ENCODE results near the gene MLC1.

Gene MLC1

DNA sequence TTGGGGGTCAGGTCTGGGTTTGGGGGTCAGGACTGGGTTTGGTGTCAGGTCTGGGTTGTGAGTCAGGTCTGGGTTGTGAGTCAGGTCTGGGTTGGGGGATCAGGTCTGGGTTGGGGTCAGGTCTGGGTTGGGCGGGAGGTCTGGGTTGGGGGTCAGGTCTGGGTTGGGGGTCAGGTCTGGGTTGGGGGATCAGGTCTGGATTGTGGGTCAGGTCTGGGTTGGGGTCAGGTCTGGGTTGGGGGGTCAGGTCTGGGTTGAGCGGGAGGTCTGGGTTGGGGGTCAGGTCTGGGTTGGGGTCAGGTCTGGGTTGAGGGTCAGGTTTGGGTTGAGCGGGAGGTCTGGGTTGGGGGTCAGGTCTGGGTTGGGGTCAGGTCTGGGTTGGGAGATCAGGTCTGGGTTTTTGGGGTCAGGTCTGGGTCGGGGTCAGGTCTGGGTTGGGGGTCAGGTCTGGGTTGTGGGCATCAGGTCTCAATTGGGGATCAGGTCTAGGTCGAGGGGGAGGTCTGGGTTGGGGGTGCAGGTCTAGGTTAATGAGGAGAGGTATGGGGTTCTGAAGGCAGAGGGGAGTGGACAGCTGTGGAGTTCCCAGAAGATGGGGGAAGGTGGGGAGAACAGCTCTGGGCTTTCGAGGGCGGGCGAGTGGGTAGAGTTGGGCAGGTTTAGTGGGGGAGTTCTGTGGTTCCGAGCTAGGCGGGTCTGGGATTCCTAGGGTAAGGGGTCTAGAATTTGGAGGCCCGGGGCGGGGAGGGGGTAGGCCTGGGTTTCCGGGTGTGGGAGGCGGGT, 27.8 kb downstream of the MLC1 start:
- DNase-seq, result no peak

GRCh38 chr22:50056214-50056972, 28.8 kb downstream of the MLC1 start:
- DNase-seq, result no peak

DNA sequence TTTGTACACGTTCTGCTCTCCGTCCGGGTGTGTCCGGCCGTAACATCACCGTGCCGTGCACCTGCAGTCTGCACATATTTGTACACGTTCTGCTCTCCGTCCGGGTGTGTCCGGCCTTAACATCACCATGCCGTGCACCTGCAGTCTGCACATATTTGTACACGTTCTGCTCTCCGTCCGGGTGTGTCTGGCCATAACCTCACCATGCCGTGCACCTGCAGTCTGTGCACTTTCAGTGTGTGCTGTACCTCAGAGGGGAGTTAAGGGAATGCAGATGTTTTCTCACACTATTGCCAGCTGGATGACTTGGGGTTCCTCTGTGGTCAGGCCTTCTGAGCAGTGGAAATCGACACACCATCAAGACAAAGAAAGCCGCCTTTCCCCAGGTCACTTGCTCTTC, 31.4 kb downstream of the MLC1 start:
- DNase-seq, result no peak

GRCh38 chr22:50051930-50052329, 33.3 kb downstream of the MLC1 start:
- no peak for DNase-seq

DNA sequence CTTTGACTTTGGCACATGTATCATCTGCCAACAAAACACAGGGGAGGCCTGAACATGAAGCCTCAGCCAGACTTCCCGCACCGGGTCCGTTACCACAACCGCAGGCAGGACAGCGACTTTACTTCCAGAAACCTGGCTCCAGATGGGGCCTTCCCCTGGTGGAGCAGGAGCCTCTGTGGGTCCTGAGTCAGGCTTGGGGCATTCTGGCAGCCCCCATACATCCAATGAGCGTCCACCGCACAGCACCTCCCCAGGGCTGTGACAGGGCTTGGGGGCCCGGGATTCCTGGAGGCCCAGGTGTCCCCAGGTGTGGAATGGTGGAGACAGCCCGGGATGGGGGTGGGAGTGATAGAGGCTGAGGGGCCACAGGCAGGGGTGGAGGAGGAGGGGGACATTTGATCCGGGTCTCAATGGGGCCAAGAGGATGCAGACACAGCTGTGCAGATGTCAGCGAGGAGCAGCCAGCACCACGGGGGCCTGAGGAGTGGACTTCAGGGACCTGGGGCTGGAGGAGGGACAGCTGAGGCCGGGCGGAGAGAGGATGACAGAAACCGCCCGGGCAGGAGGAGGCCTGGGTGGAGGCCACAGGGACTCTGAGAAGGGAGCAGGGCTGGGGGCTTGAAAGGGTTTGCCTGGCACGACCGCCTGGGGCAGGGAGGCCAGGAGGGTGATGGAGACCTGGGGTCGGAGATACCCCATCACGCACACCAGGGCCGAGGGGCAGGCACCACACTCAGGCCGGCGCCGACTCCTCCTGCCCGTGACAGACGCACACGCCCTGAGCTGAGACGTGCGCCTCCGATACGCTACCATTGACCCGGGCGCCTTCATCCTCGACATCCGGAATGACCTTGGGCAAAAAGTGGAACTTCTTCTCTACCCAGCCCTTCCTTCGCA, 35.7 kb downstream of the MLC1 start:
- DNase-seq, result no peak

DNA sequence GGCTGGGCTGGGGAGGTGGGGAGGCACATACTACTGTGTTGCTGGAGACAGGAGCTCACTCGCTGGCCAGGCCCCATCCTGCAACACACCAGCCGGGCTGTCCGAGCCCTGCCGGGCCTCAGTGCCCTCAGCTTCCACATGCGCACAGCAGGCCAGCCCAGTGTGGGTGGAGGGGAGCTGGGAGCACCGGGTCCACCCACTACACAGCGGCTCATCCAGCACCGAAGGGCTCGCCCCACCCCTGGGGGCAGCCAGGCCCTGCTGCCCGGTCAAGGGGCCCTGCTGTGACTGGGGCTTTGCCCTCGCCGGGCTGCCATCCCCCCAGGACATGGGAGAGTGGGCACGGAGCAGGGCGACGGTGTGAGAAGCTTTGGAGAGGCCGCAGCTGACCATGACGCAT, 36.4 kb downstream of the MLC1 start:
- no peak for DNase-seq

- DNase-seq, result no peak
These were observed 37.0 kb downstream of the MLC1 start for GRCh38 chr22:50048061-50048765.

- no peak for DNase-seq
These were observed 37.9 kb downstream of the MLC1 start for GRCh38 chr22:50047346-50047745.

DNA sequence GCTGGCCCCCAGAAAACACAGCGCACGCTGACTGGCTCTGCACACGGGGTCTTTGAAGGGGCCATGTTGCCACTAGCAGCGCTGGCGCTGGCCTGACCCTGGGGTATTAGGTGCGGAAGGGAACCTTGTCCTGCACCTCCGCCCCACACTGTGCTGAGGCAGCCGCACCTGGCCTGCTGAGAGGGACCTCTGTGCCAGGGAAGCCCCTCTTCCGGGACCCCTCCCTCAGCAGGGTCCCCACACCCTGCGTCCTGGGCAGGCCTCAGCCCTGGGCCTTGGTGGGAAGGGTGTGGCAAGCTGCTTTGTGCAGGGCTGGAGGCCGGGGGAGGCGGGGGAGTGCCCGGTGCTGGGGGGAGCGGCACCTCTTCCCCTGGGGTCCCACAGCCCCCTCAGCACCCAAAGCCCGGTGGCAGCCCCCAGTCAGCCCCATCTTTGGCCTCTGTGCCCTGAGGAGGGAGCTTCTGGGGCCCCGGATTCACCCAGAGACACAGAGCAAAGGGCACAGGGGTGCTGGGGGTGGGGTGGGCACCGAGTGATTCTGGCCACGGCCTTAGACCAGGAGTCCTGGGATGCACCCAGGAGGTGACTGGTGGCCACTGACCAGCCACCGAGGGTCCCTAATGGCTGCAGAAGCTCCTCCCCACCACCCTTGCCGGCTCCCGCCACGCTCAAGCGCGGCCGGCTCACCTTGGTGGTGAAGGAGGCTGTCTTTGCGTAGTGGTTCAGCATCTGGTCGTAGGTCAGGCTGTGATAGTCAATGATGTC, 38.6 kb downstream of the MLC1 start:
- DNase-seq, result no peak

- no peak for DNase-seq
These were observed 39.2 kb downstream of the MLC1 start for GRCh38 chr22:50046019-50046415.

DNA sequence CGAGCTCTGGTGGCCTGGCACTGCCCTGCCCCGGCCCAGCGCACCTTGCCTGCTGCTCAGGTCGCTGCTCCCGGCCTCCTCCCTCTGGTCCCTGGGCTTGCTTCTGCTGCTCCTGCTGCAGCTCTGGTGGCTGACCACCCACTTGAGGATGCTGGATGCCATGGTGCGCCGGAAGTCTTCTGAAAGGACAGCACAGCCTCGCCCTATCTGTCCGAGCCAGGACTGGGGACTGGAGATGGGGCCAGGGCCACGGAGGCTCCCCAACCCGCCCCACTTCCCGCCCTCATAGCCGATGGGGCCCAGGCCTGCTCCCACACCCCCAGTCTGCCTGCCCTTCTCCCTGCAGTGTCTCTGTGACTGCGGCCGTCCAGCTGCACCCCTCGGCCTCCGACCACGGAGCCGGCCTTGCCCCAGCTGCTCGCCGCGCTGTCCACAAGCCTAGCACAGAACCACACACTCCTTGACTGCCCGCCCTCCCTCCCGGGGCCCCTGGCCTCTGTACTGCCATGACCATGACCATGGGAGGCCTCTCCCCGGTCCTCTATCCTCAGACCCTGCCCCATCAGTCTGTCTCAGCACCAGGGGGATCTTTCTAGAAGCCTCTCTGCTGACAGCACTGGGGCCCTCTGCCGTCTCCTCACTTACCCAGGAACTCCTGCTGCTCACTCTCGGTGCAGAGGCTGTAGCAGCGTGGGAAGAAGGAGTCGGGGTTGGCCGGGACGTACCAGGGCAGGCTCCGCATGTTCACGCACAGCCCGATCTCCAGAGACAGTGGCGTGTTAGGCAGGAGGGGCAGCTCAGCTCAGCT, 39.8 kb downstream of the MLC1 start:
- no peak for DNase-seq

GRCh38 chr22:50044485-50045118, 40.6 kb downstream of the MLC1 start:
- DNase-seq, result no peak

GRCh38 chr22:50041361-50042065, 43.7 kb downstream of the MLC1 start:
- DNase-seq, result no peak

GRCh38 chr22:50040717-50041116, 44.5 kb downstream of the MLC1 start:
- DNase-seq, result no peak

- DNase-seq, result no peak
These were observed 45.4 kb downstream of the MLC1 start for GRCh38 chr22:50039669-50040443.

DNA sequence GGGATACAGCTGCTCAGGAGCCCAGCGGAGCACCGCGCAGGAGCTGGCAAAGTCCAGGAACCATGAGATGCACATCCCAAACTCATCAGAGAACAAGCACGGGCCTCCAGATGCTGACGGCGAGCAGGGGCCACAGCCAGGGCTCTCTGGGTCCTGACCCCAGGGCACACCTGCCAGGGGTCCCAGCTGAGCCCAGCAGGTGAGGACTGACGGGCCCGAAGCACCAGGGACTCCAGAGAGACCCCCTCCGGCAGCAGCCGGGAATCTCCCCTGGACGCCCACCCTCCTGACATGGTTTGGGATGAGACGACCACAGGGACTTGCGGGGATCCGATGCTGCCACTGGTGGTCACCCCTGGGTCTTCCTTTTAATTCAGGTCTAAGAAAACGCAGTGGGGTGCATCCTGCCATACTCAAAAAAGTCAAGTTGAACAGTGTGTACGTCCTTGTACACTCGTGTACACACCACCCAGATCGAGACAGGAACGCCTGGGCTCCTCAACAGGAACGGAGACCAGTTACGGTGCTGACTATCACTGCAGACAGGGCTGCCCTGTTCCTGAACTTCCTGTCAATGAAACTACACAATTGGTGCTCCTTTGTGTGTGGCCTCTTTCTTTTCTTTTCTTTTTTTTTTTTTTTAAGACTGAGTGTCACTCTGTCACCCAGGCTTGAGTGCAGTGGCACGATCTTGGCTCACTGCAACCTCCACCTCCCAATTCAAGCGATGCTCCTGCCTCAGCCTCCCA, 49.1 kb downstream of the MLC1 start:
- no peak for DNase-seq

GRCh38 chr22:50035131-50035881, 49.9 kb downstream of the MLC1 start:
- DNase-seq, result no peak
